Esophagus muscularis mucosa (tissue), 4 donors: ENCODE data around the gene MCF2L. TPM values are rescaled to one million over a fixed set of nuclear protein-coding genes. Genes with fewer than 3 reads are reported as not detected.

Experiments used
- DNase-seq: peaks from one replicate; pipeline ENCODE4 v3.0.0-alpha.2; 2017; ENCODE audit errors: extremely low spot score
- H3K27ac ChIP-seq, 4 donors: fragments of 200-600 bp; sonication (generic); replicated peaks in 1 of 4; 1 replicate in 3 of 4; 2 replicates in 1 of 4; pipeline ENCODE4 v1.5.1; 2016 to 2019; ENCODE audit warnings: mild to moderate bottlenecking in 1 of 4
- H3K27me3 ChIP-seq, 4 donors: fragments of 200-600 bp; sonication (generic); one replicate each; pipeline versions ENCODE4 v1.5.1 to v1.6.0; 2016 to 2019
- H3K36me3 ChIP-seq, 4 donors: fragments of 200-600 bp; sonication (generic); one replicate each; pipeline ENCODE4 v1.5.1; 2016 to 2019
- H3K4me1 ChIP-seq, 4 donors: fragments of 200-600 bp; sonication (generic); one replicate each; pipeline ENCODE4 v1.5.1; 2016 to 2019
- H3K4me3 ChIP-seq, 4 donors: fragments of 200-600 bp; sonication (generic); 1 replicate in 2 of 4; 2 replicates in 2 of 4; pipeline ENCODE4 v1.5.1; 2016 to 2019; ENCODE audit warnings: mild to moderate bottlenecking in 4 of 4, moderate library complexity in 1 of 4
- H3K9me3 ChIP-seq, 4 donors: fragments of 200-600 bp; sonication (generic); 1 replicate in 3 of 4; 2 replicates in 1 of 4; pipeline ENCODE4 v1.5.1; 2016 to 2019
- CTCF ChIP-seq, 3 experiments: fragments of 200-600 bp in 2 of 3; fragments of 450-650 bp in 1 of 3; sonication (generic) in 2 of 3; IDR thresholded peaks; one replicate each; pipeline ENCODE4 v1.5.1; 2017 to 2019; ENCODE audit warnings: antibody characterized with exemption in 3 of 3, mild to moderate bottlenecking in 2 of 3, moderate library complexity in 1 of 3
- EP300 ChIP-seq: sonication (generic); formaldehyde crosslinking; IDR thresholded peaks from one replicate; pipeline ENCODE4 v1.6.1; 2017; ENCODE audit warnings: antibody characterized with exemption
- POLR2A ChIP-seq: fragments of 450-650 bp; IDR thresholded peaks from one replicate; pipeline ENCODE4 v1.6.1; 2017; ENCODE audit warnings: antibody characterized with exemption, moderate library complexity, mild to moderate bottlenecking, low read depth
- POLR2AphosphoS5 ChIP-seq, 2 donors: sonication (generic); formaldehyde crosslinking; IDR thresholded peaks; one replicate each; pipeline ENCODE4 v1.6.1; 2017; ENCODE audit warnings: antibody characterized with exemption in 2 of 2
- WGBS: methylation state at CpG from one replicate; pipeline ENCODE4 v1.1.5; 2018; 5-methylcytosine and 5-hydroxymethylcytosine counted together
- intact Hi-C: fragments of 100-400 bp; cut with DNase I; formaldehyde crosslinking; loops from one replicate; pipeline ENCODE4 v1.15.1; 2023
- total RNA-seq, 4 donors: library from RNA; depleted of rRNA; stranded (reverse); fragments of >200 nt; gene quantifications; one replicate each; pipeline versions ENCODE4 v1.1.0 to v1.2.1, GENCODE V29; 2016

MCF2L gene
- total RNA-seq, 4 donors from 2014 or later = 14.5 to 38.6 (median 26.7) TPM

GRCh38 chr13:113031465-113031864, 62.5 kb downstream of the MCF2L start:
- H3K27ac ChIP-seq = no peak overlapping the region
- intact Hi-C loops = loop anchor here (5.0 to 10.0 kb wide), 2 partner anchors 89 to 183 kb away; no protein-coding TSS in a partner anchor
- no peaks in the 10 kb centered on the region for H3K9me3 ChIP-seq
- H3K27me3 ChIP-seq = peaks cover 0 to 34% (median 0%) of the 10 kb centered on the region in 4 donors
- peaks cover 0 to 23% (median 0%) of the 10 kb centered on the region in 4 donors for H3K36me3 ChIP-seq
- no peak overlapping the region for H3K4me3 ChIP-seq
- TF ChIP-seq EP300 (no peak), CTCF (IDR thresholded peaks at IDR 0.05) (no peak), POLR2A (no peak), POLR2AphosphoS5 (IDR thresholded peaks at IDR 0.05) (no peak)
- WGBS = 56% methylated on average over 7 of the region's 7 CpGs
- DNase-seq = no peak
- H3K4me1 ChIP-seq = peaks cover 7 to 11% (median 10%) of the 10 kb centered on the region in 4 donors

DNA sequence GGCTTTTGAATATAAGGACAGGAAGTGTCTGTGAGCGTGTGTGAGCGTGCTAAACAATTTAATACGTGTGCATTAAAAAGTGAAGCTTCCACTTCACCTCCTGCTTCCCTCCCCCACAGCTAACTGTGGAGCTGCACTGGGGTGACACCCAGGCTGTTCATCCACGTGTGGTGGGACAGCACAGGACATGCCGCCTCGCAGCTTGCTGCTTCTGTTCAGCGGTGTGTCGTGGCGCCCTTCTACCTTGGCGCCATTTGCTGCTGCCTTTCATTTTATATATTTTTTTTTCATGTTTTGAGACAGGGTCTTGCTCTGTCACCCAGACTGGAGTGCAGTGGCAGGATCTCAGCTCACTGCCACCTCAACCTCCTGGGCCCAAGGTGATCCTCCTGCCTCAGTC, 63.3 kb downstream of the MCF2L start:
- Histone ChIP-seq H3K4me1 (peaks cover 7 to 11% (median 10%) of the 10 kb centered on the region in 4 donors), H3K9me3 (no peaks in the 10 kb centered on the region), H3K27me3 (peaks cover 0 to 29% (median 0%) of the 10 kb centered on the region in 4 donors), H3K4me3 (no peak overlapping the region), H3K36me3 (peaks cover 0 to 20% (median 0%) of the 10 kb centered on the region in 4 donors), H3K27ac (no peak overlapping the region)
- DNase-seq = no peak
- no peak for TF ChIP-seq EP300
- no peak for TF ChIP-seq CTCF (IDR thresholded peaks at IDR 0.05)
- TF ChIP-seq POLR2A = no peak
- intact Hi-C loops = loop anchor here (5.0 to 10.0 kb wide), 2 partner anchors 90 to 183 kb away; no protein-coding TSS in a partner anchor
- WGBS = 85% methylated on average over 10 of the region's 10 CpGs

DNA sequence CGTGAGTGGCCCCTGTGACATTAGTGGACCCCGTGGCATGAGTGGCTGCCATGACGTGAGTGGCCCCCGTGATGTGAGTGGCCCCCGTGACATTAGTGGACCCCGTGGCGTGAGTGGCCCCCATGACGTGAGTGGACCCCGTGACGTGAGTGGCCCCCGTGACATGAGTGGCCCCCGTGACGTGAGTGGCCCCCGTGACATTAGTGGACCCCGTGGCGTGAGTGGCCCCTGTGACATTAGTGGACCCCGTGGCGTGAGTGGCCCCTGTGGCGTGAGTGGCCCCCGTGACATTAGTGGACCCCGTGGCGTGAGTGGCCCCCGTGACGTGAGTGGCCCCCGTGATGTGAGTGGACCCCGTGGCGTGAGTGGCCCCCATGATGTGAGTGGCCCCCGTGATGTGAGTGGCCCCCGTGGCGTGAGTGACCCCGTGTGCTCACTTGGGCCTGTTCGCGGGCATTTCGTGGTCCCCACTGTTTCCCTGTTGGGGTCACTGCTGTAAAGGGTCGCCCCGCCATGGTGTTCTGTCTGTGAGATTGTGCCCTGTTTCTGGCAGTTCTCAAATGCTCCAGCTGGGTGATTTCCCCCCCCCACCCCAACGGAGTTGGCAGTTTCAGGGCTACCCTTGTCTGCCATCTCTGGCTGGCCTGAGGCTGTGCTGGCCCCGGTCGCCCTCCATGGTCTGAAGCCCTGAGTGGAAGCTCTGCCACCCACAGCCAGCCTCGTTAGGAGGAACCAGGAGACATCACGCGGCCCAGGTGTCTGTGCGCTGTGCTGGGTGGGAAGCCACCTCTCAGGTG, 64.2 kb downstream of the MCF2L start:
- H3K4me1 ChIP-seq = peaks cover 7 to 11% (median 10%) of the 10 kb centered on the region in 4 donors
- intact Hi-C loops = loop anchor here (5.0 to 10.0 kb wide), 2 partner anchors 91 to 182 kb away; no protein-coding TSS in a partner anchor
- peaks cover 0 to 14% (median 0%) of the 10 kb centered on the region in 4 donors for H3K36me3 ChIP-seq
- no peaks in the 10 kb centered on the region for H3K9me3 ChIP-seq
- TF ChIP-seq POLR2AphosphoS5 (IDR thresholded peaks at IDR 0.05) = no peak
- no peak for TF ChIP-seq POLR2A
- no peak for TF ChIP-seq CTCF (IDR thresholded peaks at IDR 0.05)
- peaks cover 0 to 29% (median 0%) of the 10 kb centered on the region in 4 donors for H3K27me3 ChIP-seq
- DNase-seq = no peak
- no peak overlapping the region for H3K27ac ChIP-seq
- no peak overlapping the region for H3K4me3 ChIP-seq
- WGBS = 83% methylated on average over 27 of the region's 43 CpGs

GRCh38 chr13:113034451-113035212, 65.6 kb downstream of the MCF2L start:
- H3K4me1 ChIP-seq = peaks cover 7 to 11% (median 10%) of the 10 kb centered on the region in 4 donors
- no peak overlapping the region for H3K27ac ChIP-seq
- DNase-seq = no peak
- H3K9me3 ChIP-seq = no peaks in the 10 kb centered on the region
- H3K4me3 ChIP-seq = no peak overlapping the region
- 78% methylated on average over 24 of the region's 35 CpGs for WGBS
- H3K27me3 ChIP-seq = peaks cover 0 to 25% (median 0%) of the 10 kb centered on the region in 4 donors
- TF ChIP-seq POLR2AphosphoS5 (IDR thresholded peaks at IDR 0.05) (no peak), EP300 (no peak), POLR2A (no peak), CTCF (IDR thresholded peaks at IDR 0.05) (peak; percentile 63 to 73 (median 70))
- peaks cover 0 to 16% (median 0%) of the 10 kb centered on the region in 4 donors for H3K36me3 ChIP-seq
- intact Hi-C loops = loop anchor here (5.0 to 10.0 kb wide), 4 partner anchors 92 to 358 kb away; no protein-coding TSS in a partner anchor
